OCI-LY7 (cell line): ENCODE results near the gene PERP. TPM values are rescaled to one million over a fixed set of nuclear protein-coding genes. Genes with fewer than 3 reads are reported as not detected.

ENCODE experiments used
- BruUV-seq: library from RNA; stranded (reverse); fragments of 400-500 nt; replicated peaks from 2 replicates; lab custom pipeline; 2021; lab: Mats Ljungman, UMichigan
- CTCF ChIA-PET: fragments of 300-600 bp; sonication (Branson Sonifier 250); formaldehyde crosslinking; loops from one replicate; lab custom pipeline; 2022; ENCODE audit warnings: antibody characterized with exemption; ENCODE audit not compliant: unreplicated experiment; lab: Charles Lee
- POLR2A ChIA-PET: fragments of 300-600 bp; sonication (Branson Sonifier 250); formaldehyde crosslinking; loops from one replicate; lab custom pipeline; 2022; ENCODE audit warnings: antibody characterized with exemption; lab: Charles Lee
- DNase-seq: peaks from one replicate; pipeline ENCODE4 v3.0.0-alpha.2; 2015; ENCODE audit warnings: low spot score
- H2AFZ ChIP-seq: fragments of 200-600 bp; sonication (generic), shearing (Covaris generic); 2 replicates; pipeline ENCODE4 v1.6.1; 2014; ENCODE audit warnings: mild to moderate bottlenecking, antibody characterized with exemption, low read length, moderate library complexity
- H3K27ac ChIP-seq: fragments of 200-600 bp; sonication (generic); 2 replicates; pipeline ENCODE4 v1.5.1; 2014; ENCODE audit warnings: mixed run types, low read depth, mild to moderate bottlenecking, moderate library complexity, low read length, inconsistent platforms; ENCODE audit not compliant: poor library complexity, severe bottlenecking
- H3K36me3 ChIP-seq: fragments of 200-600 bp; sonication (generic); 2 replicates; pipeline ENCODE4 v1.6.1; 2014; ENCODE audit warnings: mild to moderate bottlenecking, antibody characterized with exemption, low read length, moderate library complexity, mixed read lengths; ENCODE audit not compliant: insufficient read depth
- H3K4me1 ChIP-seq: fragments of 200-600 bp; sonication (generic); 2 replicates; pipeline ENCODE4 v1.5.1; 2014; ENCODE audit warnings: mild to moderate bottlenecking, low read length; ENCODE audit not compliant: insufficient read depth, poor library complexity, severe bottlenecking
- H3K4me2 ChIP-seq: fragments of 200-600 bp; sonication (generic); 2 replicates; pipeline ENCODE4 v1.6.1; 2014; ENCODE audit warnings: mild to moderate bottlenecking, low read length
- H3K4me3 ChIP-seq: fragments of 200-600 bp; sonication (generic); 2 replicates; pipeline ENCODE4 v1.5.1; 2014; ENCODE audit warnings: mild to moderate bottlenecking, low read depth, low read length; ENCODE audit not compliant: poor library complexity, severe bottlenecking
- H3K79me2 ChIP-seq: fragments of 200-600 bp; sonication (generic); 2 replicates; pipeline ENCODE4 v1.6.1; 2016; ENCODE audit warnings: low read depth, mild to moderate bottlenecking, low read length, moderate library complexity, mixed read lengths; ENCODE audit not compliant: insufficient read depth
- H3K9me2 ChIP-seq: fragments of 200-600 bp; sonication (generic); 2 replicates; pipeline ENCODE4 v1.6.1; 2016; ENCODE audit warnings: mild to moderate bottlenecking, low read length, mixed read lengths; ENCODE audit not compliant: insufficient read depth
- H3K9me3 ChIP-seq: fragments of 200-600 bp; sonication (generic); 2 replicates; pipeline ENCODE4 v1.6.1; 2014; ENCODE audit warnings: mild to moderate bottlenecking, mixed run types, low read length, mixed read lengths
- H4K20me1 ChIP-seq: fragments of 200-600 bp; sonication (generic); 2 replicates; pipeline ENCODE4 v1.6.1; 2014; ENCODE audit warnings: mild to moderate bottlenecking, antibody characterized with exemption, low read length, moderate library complexity, mixed read lengths; ENCODE audit not compliant: insufficient read depth
- CTCF ChIP-seq: fragments of 200-600 bp; sonication (generic); conservative IDR thresholded peaks from 2 replicates; pipeline ENCODE4 v1.5.1; 2014; ENCODE audit warnings: mild to moderate bottlenecking, antibody characterized with exemption, low read length, moderate library complexity, mixed read lengths
- EZH2phosphoT487 ChIP-seq: fragments of 200-600 bp; sonication (generic); IDR thresholded peaks from 2 replicates; pipeline ENCODE4 v1.6.1; 2018; ENCODE audit warnings: low read depth, borderline replicate concordance, mild to moderate bottlenecking, mixed run types, antibody characterized with exemption, low read length, moderate library complexity, mixed read lengths
- intact Hi-C: fragments of 100-400 bp; cut with micrococcal nuclease; formaldehyde crosslinking; loops from one replicate; pipeline ENCODE4 v1.10.0; 2022; ENCODE audit not compliant: unreplicated experiment
- total RNA-seq, 2 experiments: library from RNA; depleted of rRNA in 1 of 2; stranded (reverse); fragments of >200 nt in 1 of 2; shearing (Covaris generic) in 1 of 2; gene quantifications; 2 replicates each; pipeline ENCODE4 v1.2.3, GENCODE V29; 2014 to 2022

The PERP gene
- total RNA-seq, 2 experiments from 2014 or later: not detected

- Histone ChIP-seq H4K20me1 (no peaks in the 10 kb centered on the region), H3K4me3 (no peak overlapping the region), H3K4me2 (no peak overlapping the region), H3K4me1 (no peaks in the 10 kb centered on the region), H3K9me3 (no peaks in the 10 kb centered on the region), H3K36me3 (no peaks in the 10 kb centered on the region), H3K9me2 (no peaks in the 10 kb centered on the region), H2AFZ (no peak overlapping the region), H3K27ac (no peak overlapping the region), H3K79me2 (no peaks in the 10 kb centered on the region)
- ChIA-PET CTCF (no interaction called here), POLR2A (no interaction called here)
- DNase-seq: no peak
- intact Hi-C loops: no loop called here
- no peak for TF ChIP-seq CTCF
- TF ChIP-seq EZH2phosphoT487: no peak
- BruUV-seq: no TSS peak
Observed at GRCh38 chr6:138106665-138107077, 548 bp downstream of the PERP start.

- no peaks in the 10 kb centered on the region for H3K9me2 ChIP-seq
- DNase-seq: no peak
- BruUV-seq: no TSS peak
- no peak overlapping the region for H3K4me2 ChIP-seq
- H4K20me1 ChIP-seq: no peaks in the 10 kb centered on the region
- POLR2A ChIA-PET: no interaction called here
- H3K9me3 ChIP-seq: no peaks in the 10 kb centered on the region
- H2AFZ ChIP-seq: no peak overlapping the region
- intact Hi-C loops: no loop called here
- CTCF ChIA-PET: interaction anchor here (1.6 kb wide), 1 partner anchor 9 kb away, joined by 16 read pairs; no protein-coding TSS in a partner anchor
- H3K27ac ChIP-seq: no peak overlapping the region
- no peaks in the 10 kb centered on the region for H3K79me2 ChIP-seq
- no peak for TF ChIP-seq CTCF
- TF ChIP-seq EZH2phosphoT487: no peak
- H3K4me1 ChIP-seq: no peaks in the 10 kb centered on the region
- no peaks in the 10 kb centered on the region for H3K36me3 ChIP-seq
- H3K4me3 ChIP-seq: no peak overlapping the region
Observed at GRCh38 chr6:138105880-138106664, 1.1 kb downstream of the PERP start.

- Histone ChIP-seq H3K9me2 (no peaks in the 10 kb centered on the region), H3K27ac (no peak overlapping the region), H3K9me3 (no peaks in the 10 kb centered on the region), H3K79me2 (no peaks in the 10 kb centered on the region), H4K20me1 (no peaks in the 10 kb centered on the region), H2AFZ (no peak overlapping the region), H3K4me2 (no peak overlapping the region), H3K4me3 (no peak overlapping the region), H3K36me3 (no peaks in the 10 kb centered on the region), H3K4me1 (no peaks in the 10 kb centered on the region)
- no peak for TF ChIP-seq EZH2phosphoT487
- no peak for TF ChIP-seq CTCF
- BruUV-seq: no TSS peak
- CTCF ChIA-PET: interaction anchor here (1.6 kb wide), 1 partner anchor 10 kb away, joined by 16 read pairs; no protein-coding TSS in a partner anchor
- POLR2A ChIA-PET: no interaction called here
- intact Hi-C loops: no loop called here
- DNase-seq: no peak
Observed at GRCh38 chr6:138105446-138105845, 1.8 kb downstream of the PERP start.
